Activated T-cell treated with anti-CD3 and anti-CD28 coated beads, Interleukin-2, amount 50 U/mL, for 48 hours (primary cell): ENCODE measurements around the gene CTCFL.

Experiments used
- DNase-seq, 2 experiments: peaks; one replicate each; pipeline ENCODE4 v3.0.0-alpha.2; 2020

Gene CTCFL, protein sequence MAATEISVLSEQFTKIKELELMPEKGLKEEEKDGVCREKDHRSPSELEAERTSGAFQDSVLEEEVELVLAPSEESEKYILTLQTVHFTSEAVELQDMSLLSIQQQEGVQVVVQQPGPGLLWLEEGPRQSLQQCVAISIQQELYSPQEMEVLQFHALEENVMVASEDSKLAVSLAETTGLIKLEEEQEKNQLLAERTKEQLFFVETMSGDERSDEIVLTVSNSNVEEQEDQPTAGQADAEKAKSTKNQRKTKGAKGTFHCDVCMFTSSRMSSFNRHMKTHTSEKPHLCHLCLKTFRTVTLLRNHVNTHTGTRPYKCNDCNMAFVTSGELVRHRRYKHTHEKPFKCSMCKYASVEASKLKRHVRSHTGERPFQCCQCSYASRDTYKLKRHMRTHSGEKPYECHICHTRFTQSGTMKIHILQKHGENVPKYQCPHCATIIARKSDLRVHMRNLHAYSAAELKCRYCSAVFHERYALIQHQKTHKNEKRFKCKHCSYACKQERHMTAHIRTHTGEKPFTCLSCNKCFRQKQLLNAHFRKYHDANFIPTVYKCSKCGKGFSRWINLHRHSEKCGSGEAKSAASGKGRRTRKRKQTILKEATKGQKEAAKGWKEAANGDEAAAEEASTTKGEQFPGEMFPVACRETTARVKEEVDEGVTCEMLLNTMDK

DNA sequence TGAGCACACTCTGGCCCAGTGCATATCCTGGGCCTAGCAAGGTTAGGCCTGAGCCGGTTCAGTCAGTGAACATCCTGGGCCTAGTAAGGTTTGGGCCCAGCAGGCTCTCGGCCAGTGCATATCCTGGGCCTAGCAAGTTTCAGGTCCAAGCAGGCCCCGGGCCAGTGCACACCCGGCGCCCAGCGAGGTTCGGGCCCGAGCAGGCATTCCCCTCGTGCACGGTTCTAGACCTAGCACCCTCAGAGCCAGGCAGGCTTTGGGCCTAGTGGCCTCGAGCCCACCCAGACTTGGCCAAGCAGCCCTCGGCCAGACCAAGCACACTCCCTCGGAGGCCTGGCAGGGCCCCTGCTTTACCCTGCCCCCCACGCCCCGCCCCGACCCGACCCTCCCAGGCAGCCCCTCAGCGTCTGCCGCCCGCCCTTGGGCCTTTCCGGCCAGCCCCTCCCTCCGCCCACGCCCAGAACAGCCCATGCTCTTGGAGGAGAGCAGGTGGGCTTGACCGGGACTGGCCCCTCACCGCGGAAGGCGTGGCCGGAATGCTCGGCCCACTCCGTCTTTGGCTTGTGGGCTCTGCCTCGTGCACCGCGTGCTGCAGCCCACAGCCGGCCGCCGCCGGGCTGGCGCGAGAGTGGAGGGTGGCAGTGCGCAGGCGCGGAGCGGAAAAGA, at the start of gene CTCFL:
Gene CTCFL, minus strand, starts transcription at position 630 of the 666 bp plus-strand sequence. CDS start 935 bp downstream, outside the sequence.
- no peak for DNase-seq

DNA sequence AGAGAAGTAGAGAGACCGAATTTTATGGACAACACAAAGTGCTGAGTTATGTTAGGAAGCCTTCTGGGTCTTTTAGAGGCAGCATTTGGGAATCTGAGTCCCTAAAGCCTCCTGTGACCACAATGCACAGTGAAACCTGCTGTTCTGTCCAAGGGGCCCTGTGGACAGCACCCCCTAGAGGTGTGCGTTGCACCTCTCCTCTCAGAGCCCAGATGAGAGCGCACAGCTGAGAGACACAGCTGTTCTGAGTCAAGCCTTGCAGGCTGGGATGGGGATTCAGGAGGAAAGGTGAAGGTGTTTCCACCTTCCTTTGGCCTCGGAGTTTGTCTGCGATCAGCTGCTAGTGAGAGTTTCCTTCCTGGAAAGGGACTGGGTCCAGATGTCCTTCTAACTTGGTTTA, 49.0 kb upstream of the CTCFL start:
- DNase-seq: no peak

DNA sequence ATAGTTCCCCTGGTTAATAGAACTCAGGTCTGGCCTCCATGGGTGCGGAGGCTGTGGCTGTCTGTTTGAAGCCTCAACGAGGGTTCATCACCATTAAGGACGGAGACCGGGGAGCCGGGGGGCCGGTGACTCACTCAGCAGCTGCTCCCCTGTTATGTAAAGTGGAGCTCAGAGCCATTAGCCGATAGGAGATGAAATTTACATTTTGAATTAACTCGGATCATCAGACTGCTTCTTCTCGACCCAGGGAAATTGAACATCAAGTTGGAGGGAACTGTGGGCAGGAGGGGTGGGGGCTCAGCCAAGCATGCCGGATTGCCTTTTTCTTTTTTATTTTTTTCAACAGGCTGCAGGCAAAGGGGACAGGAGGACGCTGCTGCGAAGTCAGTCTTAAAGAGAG, 48.3 kb upstream of the CTCFL start:
- DNase-seq: no peak

DNA sequence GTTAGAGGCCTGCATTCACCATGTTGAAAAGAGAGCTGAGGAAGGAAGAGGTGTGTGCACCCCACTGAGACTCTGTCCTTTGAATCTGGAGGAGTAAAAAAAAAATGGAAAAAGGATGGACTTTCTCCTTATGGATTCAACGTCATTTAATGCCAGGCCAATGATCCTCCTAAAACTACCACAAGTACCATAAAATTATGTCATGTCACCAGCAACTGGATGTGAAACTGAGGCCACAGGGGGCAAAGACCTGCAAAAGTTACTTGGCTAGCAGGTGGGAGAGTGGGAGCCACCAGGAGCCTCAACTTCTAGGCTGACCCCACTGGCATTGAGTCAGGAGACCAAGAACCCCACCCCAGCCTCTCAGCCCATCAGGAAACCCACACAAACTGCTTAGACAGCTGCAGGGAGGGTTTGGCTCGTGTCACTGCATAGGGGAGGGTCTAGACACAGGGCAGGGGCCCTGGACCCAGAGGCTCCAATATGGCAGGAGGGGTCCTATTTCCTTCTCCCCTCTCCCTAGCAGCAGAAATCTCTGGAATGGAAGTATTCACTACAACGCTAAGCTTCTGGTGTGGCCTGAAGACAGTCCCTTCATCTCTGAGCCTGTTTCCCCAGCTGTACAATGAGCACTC, 47.0 kb upstream of the CTCFL start:
- DNase-seq: no peak

DNA sequence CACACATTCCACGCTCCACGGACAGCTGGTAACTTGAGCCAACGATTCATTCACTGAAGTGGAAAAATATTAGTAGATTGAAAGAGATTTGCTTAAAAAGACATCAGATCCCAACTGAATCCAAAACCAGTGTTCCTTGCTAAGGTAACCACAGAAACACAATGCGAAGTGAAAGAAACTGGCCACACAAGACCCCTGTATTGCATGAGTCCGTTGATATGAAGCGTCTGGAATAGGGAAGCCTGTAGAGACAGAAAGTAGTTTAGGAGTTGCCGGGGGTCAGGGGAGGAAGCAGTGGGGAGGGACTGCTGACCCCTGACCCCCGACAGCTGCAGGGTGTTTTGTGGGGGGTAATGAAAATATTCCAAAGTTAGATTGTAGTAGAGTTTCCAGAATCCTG, 46.0 kb upstream of the CTCFL start:
- no peak for DNase-seq

DNA sequence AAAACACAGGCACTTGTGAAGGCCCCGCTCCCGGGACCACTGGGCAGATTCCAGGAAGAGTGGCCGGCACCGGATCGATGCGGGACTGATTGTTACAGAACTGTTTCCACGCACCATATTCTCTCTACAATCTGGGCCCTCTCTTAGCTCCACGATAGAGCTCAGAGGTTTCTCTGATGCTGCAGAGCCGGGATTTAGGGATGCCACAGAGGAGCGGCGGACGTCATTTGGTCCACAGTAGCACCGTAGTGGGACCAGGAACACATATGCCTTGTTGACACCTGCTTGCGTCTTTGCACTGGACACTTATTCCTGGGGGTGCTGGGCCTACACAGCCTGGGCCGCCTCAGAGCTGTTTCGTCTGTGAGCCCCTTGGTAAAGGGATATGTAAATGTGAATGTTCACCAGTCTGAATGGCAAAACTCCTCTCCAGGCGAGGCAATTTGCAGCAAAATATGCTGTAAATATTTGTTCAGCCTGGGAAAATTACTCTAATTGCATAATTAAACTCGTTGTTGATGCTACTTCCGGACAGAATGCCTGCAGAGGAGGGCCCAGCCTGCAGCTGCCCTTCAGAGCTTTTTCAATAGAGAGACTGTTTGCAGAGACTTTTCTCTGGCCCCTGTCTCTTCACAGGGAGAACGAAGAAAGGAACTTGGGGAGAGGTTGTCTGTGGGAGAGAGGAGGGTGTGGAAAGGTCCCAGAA, 45.4 kb upstream of the CTCFL start:
- DNase-seq: no peak

DNA sequence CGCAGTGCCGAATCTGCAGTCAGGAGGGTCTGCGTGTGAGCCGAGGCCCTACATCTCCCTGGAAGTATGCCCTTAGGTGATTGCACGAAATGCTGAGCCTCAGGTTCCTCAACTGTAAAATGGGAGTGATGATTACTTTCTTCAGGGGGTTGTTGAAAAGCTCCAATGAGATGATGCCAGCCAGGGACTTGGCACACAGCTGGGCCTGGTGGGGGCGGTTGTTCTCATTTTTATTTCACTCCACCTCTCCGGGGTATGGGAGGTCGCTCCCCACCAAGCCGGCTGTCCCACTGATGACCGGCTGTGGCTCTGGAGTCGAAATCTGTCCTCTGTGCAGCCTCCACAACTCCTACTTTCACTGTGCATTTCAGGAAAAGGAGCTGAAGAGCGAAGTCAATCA, 44.0 kb upstream of the CTCFL start:
- DNase-seq: no peak

DNA sequence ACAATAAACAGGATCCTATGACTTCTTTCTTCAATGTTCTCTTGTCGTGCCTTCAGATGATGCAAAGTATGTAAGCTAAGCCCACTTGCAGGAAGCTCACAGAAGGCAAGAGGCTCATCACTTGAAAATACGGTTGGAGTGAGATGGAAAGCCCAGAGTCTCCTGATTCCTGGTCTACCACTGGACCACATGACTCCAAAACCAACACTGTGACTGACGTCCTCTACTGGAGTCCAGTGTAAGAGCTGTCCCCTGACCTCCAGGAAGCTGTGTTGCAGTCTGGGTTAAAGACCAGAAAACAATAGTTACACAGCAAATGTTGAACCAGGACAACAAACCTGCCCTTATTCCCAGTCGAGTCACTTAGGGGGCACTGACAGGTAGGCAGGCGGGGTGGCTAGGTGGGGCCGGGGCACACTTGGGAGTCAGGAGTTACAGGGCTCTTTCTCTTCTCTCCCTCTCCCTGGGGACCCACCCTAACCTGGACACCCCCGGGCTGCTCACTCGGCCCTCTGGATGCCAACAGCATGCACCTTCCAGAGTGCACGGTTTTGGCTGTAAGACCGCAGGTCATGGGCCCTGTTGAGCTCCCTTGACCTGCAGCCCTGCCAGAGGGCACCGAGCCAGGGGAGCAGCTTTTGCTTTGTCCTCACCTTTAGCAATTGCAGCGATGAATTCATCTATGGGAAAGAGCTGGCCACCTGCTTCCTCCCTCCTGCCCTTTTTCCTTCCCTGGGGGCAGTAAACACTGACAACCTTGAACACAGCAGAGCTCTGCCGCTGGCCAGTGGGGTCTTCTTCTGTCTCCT, 43.4 kb upstream of the CTCFL start:
- no peak for DNase-seq

DNA sequence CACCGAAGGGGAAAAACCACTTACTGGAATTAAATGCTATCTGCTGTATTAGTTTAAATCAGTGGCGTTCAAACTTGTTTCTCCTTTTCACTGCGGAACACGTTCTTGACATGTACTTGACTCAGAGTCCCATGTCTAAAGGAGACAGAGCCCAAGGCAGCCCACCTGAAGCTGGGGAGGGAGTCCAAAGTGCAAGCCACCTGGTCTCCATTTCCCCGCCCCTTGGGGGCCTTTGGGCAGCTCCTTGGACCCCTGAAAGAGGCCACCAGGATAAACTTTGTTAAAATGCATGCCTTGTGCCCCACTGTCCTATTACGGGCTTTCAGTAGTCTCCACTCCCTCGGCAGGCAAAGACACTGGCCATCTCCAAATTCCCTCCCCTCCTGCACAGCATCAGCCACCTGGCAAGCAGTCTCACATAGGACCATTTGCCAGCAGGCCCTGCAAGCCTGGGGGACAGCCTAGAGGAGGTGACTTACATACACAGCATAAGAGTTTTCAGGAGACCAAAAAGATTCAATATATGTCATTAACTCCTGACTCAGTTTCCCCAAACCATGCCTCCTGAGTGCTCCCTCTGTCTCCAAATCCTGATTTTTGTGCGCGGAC, 42.6 kb upstream of the CTCFL start:
- DNase-seq: no peak

DNA sequence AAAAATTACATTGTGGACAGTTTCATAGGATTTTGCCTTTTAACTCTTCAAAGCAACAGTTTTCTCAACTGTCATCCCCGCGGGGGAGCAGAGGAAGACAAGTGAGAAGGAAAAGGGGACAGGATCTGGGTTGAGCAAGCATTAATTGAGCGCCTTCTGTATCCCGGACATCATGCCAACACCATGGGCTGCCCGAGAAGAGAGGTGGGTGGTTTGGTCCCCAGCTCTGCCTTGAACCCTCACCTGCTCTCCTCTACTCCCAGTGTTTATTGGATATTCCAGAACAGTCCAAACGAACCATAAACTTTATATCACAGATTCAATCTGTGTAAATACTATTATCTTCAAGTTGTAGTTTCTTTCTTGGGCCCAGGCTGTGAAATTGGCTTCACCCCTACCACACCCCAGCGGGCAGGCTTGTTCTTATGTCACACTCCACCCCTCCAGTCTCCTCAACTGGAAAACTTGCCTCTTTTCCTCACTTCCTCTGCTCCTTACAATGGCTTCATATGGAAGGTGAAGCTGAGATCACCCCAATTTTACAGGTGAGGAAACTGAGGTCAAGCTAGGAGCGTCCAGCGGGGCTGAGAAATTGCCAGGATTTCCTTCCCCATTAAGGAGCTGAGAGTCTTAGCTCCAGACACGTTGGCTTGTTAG, 42.0 kb upstream of the CTCFL start:
- no peak for DNase-seq

DNA sequence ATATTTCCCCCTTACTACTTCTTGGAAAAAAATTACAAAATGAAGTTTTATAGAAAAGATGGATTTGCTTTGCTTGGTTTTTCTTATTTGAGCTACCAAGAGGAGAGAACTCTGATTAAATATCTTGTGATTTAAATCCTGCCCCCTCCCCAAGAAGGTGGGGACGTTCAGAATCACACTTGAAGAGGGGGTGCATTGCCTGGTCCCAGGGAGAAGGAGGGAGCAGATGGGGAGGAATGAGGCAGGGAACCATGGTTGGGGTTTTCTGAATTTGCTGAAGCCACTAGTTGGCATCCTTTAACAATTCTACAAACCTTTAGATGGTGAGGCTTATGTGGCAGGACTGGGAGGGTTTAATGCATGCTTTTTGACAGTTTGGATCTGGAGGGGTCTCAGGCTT, 41.5 kb upstream of the CTCFL start:
- DNase-seq: no peak

DNA sequence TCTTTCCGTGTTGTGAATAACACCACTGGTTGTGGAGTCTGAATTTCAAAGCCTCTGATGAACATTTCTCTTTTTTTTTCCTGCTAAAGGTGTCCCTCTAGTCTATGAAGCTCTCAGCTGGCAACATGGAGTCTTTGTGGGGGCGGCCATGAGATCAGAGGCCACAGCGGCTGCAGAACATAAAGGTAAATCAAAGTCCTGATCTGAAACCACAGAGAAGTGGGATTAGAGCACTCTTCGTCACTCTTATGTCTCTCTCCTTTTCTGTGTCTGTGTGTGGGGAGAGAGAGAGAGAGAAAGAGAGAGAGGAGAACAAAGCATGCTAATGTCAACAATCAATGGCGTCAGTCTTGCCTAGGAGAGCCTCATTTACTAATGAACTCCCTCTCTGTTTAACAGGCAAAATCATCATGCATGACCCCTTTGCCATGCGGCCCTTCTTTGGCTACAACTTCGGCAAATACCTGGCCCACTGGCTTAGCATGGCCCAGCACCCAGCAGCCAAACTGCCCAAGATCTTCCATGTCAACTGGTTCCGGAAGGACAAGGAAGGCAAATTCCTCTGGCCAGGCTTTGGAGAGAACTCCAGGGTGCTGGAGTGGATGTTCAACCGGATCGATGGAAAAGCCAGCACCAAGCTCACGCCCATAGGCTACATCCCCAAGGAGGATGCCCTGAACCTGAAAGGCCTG, 40.2 kb upstream of the CTCFL start:
- no peak for DNase-seq

DNA sequence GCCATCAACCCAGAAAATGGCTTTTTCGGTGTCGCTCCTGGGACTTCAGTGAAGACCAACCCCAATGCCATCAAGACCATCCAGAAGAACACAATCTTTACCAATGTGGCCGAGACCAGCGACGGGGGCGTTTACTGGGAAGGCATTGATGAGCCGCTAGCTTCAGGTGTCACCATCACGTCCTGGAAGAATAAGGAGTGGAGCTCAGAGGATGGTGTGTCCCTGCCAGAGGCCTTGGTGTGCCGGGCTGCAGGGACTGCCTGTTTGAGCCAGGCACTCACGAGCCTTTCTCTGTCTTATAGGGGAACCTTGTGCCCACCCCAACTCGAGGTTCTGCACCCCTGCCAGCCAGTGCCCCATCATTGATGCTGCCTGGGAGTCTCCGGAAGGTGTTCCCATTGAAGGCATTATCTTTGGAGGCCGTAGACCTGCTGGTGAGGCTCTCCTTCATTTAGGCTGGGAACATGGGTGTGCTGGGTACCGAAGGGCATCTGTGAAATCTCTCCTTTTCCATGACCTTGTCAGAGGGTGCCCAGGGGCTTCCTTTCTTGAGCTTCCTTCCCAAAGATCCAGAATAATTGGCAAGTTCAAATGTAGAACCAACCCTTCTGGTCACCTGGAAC, 39.4 kb upstream of the CTCFL start:
- no peak for DNase-seq

DNA sequence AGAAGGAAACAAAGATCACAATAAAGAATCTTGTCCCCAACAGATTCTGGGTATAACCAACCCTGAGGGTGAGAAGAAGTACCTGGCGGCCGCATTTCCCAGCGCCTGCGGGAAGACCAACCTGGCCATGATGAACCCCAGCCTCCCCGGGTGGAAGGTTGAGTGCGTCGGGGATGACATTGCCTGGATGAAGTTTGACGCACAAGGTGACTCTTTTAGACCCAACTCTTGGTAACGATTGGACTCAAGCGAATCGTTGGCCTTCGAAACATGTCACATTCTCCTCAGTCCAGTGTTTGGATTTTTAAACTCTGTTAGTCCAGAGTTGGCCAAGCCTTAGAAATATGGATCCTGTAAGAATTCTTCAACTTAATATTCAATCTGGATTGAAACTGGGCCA, 38.6 kb upstream of the CTCFL start:
- DNase-seq: no peak

DNA sequence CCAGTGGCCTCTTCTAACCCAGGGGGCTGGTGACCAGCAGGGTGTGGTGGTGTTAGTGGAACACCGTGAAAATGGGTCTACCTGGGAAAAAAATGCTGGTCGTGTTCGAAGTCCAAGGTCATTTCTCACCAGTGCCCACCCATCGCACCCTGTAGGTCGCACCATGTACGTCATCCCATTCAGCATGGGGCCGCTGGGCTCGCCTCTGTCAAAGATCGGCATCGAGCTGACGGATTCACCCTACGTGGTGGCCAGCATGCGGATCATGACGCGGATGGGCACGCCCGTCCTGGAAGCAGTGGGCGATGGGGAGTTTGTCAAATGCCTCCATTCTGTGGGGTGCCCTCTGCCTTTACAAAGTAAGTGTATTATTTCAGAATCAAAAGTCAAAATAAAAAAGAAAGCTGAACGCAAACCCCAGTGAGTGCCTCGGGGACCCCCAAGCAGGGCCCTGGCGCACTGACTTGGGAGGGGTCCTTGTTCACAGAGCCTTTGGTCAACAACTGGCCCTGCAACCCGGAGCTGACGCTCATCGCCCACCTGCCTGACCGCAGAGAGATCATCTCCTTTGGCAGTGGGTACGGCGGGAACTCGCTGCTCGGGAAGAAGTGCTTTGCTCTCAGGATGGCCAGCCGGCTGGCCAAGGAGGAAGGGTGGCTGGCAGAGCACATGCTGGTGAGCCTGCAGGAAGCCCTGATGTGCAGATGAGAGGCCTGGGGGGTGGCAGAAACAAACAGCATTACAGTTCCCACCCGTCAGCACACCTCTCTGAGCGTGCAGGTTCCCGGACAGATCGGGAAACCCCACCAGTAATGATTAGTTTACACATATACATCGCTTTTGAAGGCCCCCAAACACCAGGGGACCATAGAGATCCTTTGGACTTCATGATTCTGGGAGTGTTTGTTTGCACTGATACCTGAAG, 37.9 kb upstream of the CTCFL start:
- no peak for DNase-seq

DNA sequence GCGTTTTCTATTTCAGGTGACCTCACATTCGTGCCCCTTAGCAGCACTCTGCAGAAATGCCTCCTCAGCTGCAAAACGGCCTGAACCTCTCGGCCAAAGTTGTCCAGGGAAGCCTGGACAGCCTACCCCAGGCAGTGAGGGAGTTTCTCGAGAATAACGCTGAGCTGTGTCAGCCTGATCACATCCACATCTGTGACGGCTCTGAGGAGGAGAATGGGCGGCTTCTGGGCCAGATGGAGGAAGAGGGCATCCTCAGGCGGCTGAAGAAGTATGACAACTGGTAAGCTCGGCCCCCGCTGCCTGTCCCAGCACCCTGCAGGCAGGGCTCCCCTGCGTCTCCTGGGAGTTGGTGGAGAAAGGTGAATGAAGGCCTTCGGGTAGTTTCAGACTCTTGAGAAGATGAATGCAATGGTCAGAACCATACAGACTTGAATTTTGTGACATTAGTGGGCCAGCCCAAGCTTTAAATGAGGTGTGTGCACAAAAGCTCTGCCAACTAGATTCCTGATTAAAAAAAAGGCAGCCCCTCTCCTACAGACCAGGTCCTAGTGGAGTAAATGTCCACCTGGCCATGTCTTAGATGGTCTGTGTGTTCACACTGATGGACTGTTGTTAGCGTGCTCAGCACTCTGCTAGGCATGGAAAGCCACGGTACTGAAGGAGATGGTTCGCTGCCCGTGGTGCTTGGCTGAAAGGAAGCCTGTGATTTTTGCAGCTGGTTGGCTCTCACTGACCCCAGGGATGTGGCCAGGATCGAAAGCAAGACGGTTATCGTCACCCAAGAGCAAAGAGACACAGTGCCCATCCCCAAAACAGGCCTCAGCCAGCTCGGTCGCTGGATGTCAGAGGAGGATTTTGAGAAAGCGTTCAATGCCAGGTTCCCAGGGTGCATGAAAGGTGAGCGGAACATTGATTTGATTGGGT, 36.7 kb upstream of the CTCFL start:
- no peak for DNase-seq

DNA sequence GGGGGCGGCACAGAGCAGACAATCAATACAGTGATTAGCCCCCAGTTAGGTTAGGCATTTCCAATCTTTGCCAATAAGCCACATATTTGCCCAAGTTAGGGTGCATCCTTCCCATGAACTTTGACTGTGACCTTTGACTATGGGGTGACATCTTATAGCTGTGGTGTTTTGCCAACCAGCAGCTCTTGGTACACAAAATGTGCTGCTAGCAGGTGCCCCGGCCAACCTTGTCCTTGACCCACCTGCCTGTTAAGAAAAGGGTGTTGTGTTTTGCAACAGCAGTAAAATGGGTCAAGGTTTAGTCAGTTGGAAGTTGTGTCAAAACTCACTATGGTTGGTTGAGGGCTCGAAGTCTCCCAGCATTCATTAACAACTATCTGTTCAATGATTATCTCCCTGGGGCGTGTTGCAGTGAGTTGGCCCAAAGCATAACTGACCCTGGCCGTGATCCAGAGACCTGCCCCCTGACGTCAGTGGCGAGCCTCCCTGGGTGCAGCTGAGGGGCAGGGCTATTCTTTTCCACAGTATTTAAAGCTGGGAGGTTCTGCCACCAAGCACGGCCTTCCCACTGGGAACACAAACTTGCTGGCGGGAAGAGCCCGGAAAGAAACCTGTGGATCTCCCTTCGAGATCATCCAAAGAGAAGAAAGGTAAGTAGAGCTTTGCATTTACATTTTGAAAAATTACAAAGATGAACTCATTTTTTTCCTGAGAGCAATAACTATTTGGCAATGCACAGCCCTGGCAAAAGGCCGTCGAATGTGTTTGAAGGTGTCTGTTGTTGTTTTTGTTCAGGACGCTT, 35.8 kb upstream of the CTCFL start, which contains the start of gene PCK1:
Gene PCK1, plus strand, starts transcription at position 557 of the 802 bp plus-strand sequence. CDS start 302 bp downstream, outside the sequence.
- no peak for DNase-seq
